Erythroblast (primary cell): ENCODE measurements around the gene FERMT3.

Experiments used
- GATA1 ChIP-seq: IDR thresholded peaks from 2 replicates; pipeline ENCODE4 v1.6.1; 2011; ENCODE audit warnings: low read depth, mild to moderate bottlenecking, control low read depth, low read length, moderate library complexity
- POLR2A ChIP-seq: IDR thresholded peaks from 2 replicates; pipeline ENCODE4 v1.6.1; 2011; ENCODE audit warnings: mild to moderate bottlenecking, low read length

GRCh38 chr11:64220798-64221197 is 14.3 kb downstream of the FERMT3 start:
- TF ChIP-seq POLR2A: no peak
- no peak for TF ChIP-seq GATA1
